GM12878 (cell line): Measurements from ENCODE around the gene ZNF429.

Experiments
- ATF7 ChIP-seq: fragments of 450-650 bp; IDR thresholded peaks from 2 replicates; pipeline ENCODE4 v1.6.1; 2016; ENCODE audit warnings: low read depth, mild to moderate bottlenecking
- E2F4 ChIP-seq: IDR thresholded peaks from 2 replicates; pipeline ENCODE4 v1.6.1; 2012; ENCODE audit warnings: low read depth, low read length, improper control_type of control experiment
- TCF7 ChIP-seq: IDR thresholded peaks from 2 replicates; pipeline ENCODE4 v1.6.1; 2014; ENCODE audit warnings: antibody characterized with exemption, borderline replicate concordance

- TF ChIP-seq TCF7 (no peak), ATF7 (no peak), E2F4 (no peak)
Measured at GRCh38 chr19:21564406-21564805, 59.0 kb downstream of the ZNF429 start.
